ENCODE results near the gene PKIG. TPM values are rescaled to one million over a fixed set of nuclear protein-coding genes. Genes with fewer than 3 reads are reported as not detected.

Gene PKIG
- total and polyA plus RNA-seq, 2 experiments from 2014 or later, result 29.7 to 33.2 TPM

DNA sequence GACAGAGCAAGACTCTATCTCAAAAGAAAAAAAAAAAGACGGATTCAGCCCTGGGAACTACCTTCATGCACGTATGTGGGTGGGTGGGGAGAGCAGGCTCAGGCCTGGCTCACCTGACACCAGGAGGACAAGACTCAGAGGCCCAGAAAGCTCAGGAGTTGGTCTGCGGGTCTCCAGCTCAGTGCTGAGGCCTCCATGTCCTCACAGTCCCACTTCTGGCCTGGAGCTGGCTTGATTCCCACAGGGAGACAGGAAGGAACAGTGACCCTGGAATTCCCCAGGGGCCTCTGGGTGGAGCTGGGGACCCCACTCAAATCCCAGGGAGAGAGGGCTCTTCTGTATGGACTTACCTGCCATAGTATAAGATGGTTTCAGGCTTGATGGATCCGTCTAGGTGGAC is 53.5 kb downstream of the PKIG start:
- no peaks in the 10 kb centered on the region for H3K4me1 ChIP-seq (ENCODE audit: insufficient read depth)
- TF ChIP-seq ZNF114 (CRISPR knock-in tag; IDR thresholded peaks at IDR 0.05), result no peak
- TF ChIP-seq EZH2 (IDR thresholded peaks at IDR 0.05; ENCODE audit: low read depth, unreplicated experiment), result no peak
- no peak for TF ChIP-seq CREB1 (CRISPR knock-in tag; IDR thresholded peaks at IDR 0.05; ENCODE audit: low read depth)
- TF ChIP-seq, protein P1, sequence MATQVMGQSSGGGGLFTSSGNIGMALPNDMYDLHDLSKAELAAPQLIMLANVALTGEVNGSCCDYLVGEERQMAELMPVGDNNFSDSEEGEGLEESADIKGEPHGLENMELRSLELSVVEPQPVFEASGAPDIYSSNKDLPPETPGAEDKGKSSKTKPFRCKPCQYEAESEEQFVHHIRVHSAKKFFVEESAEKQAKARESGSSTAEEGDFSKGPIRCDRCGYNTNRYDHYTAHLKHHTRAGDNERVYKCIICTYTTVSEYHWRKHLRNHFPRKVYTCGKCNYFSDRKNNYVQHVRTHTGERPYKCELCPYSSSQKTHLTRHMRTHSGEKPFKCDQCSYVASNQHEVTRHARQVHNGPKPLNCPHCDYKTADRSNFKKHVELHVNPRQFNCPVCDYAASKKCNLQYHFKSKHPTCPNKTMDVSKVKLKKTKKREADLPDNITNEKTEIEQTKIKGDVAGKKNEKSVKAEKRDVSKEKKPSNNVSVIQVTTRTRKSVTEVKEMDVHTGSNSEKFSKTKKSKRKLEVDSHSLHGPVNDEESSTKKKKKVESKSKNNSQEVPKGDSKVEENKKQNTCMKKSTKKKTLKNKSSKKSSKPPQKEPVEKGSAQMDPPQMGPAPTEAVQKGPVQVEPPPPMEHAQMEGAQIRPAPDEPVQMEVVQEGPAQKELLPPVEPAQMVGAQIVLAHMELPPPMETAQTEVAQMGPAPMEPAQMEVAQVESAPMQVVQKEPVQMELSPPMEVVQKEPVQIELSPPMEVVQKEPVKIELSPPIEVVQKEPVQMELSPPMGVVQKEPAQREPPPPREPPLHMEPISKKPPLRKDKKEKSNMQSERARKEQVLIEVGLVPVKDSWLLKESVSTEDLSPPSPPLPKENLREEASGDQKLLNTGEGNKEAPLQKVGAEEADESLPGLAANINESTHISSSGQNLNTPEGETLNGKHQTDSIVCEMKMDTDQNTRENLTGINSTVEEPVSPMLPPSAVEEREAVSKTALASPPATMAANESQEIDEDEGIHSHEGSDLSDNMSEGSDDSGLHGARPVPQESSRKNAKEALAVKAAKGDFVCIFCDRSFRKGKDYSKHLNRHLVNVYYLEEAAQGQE (IDR thresholded peaks at IDR 0.05; ENCODE audit: unreplicated experiment), result no peak
- no peak for TF ChIP-seq STAT1 (IDR thresholded peaks at IDR 0.05; ENCODE audit: unreplicated experiment)
- no peak for TF ChIP-seq JUNB (IDR thresholded peaks at IDR 0.05; ENCODE audit: unreplicated experiment)
- H3K27me3 ChIP-seq (ENCODE audit: insufficient read depth), result no peaks in the 10 kb centered on the region
- H3K27me3 Mint-ChIP-seq (ENCODE audit: insufficient read depth, low read depth, poor library complexity), result peaks cover 11% of the 10 kb centered on the region
- H2AFZ ChIP-seq, result no peak overlapping the region
- H3K27ac Mint-ChIP-seq, result no peak overlapping the region
- no peaks in the 10 kb centered on the region for H3F3A ChIP-seq (replicated peaks; ENCODE audit: low read depth)
- no peak overlapping the region for H3K4me3 Mint-ChIP-seq
- ATAC-seq (no peak), DNase-seq (ENCODE audit: low spot score) (no peak)
- no peak overlapping the region for H3K4me3 ChIP-seq
- H4K20me1 ChIP-seq (replicated peaks; ENCODE audit: insufficient read depth), result no peaks in the 10 kb centered on the region
- H3K4me1 Mint-ChIP-seq, result peaks cover 9% of the 10 kb centered on the region; the same call in 2 of the 3 replicates
- H3K9me3 Mint-ChIP-seq, result peaks cover 13% of the 10 kb centered on the region
- H3K4me2 ChIP-seq, result no peak overlapping the region
- H3K36me3 Mint-ChIP-seq (ENCODE audit: low read depth), result peaks cover 22% of the 10 kb centered on the region
- H3K36me3 ChIP-seq (ENCODE audit: insufficient read depth), result no peaks in the 10 kb centered on the region
- no peaks in the 10 kb centered on the region for H3K9me2 ChIP-seq (ENCODE audit: insufficient read depth)
- H3K79me2 ChIP-seq (replicated peaks; ENCODE audit: insufficient read depth), result no peaks in the 10 kb centered on the region
- no peak overlapping the region for H3K27ac ChIP-seq (ENCODE audit: low read depth)

DNA sequence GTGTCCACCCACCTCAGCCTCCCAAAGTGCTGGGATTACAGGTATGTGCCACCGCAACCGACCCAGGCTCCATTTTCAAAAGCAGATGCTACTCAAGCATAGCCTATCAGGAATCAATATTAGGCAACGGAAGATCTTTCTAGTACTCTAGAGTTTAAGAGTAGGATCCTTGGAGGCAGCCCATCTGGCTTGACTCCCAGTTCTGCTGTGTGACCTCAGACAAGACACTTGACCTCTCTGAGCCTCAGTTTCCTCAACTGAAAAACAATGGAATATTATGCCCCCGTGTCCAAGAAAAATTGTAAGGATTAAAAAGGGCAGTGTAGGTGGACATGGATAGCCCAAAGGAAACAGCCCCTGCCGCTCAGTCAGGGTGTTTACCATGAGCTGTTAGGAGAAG is 54.7 kb downstream of the PKIG start:
- Mint-ChIP-seq H3K36me3 (ENCODE audit: low read depth) (peaks cover 27% of the 10 kb centered on the region), H3K27me3 (ENCODE audit: insufficient read depth, low read depth, poor library complexity) (peaks cover 13% of the 10 kb centered on the region), H3K4me3 (no peak overlapping the region), H3K4me1 (peaks cover 14% of the 10 kb centered on the region), H3K27ac (no peak overlapping the region), H3K9me3 (peaks cover 13% of the 10 kb centered on the region)
- H3F3A ChIP-seq (replicated peaks; ENCODE audit: low read depth), result no peaks in the 10 kb centered on the region
- H3K79me2 ChIP-seq (replicated peaks; ENCODE audit: insufficient read depth), result no peaks in the 10 kb centered on the region
- H3K27me3 ChIP-seq (ENCODE audit: insufficient read depth), result no peaks in the 10 kb centered on the region
- H3K9me2 ChIP-seq (ENCODE audit: insufficient read depth), result no peaks in the 10 kb centered on the region
- peaks cover 3% of the 10 kb centered on the region for H3K4me1 ChIP-seq (ENCODE audit: insufficient read depth)
- DNase-seq (ENCODE audit: low spot score) (no peak), ATAC-seq (no peak)
- no peak overlapping the region for H3K27ac ChIP-seq (ENCODE audit: low read depth)
- TF ChIP-seq EZH2phosphoT487 (IDR thresholded peaks at IDR 0.05; ENCODE audit: unreplicated experiment), result no peak
- TF ChIP-seq POLR2AphosphoS5 (IDR thresholded peaks at IDR 0.05; ENCODE audit: low read depth), result no peak
- no peak for TF ChIP-seq ZNF114 (CRISPR knock-in tag; IDR thresholded peaks at IDR 0.05)
- TF ChIP-seq JUNB (IDR thresholded peaks at IDR 0.05; ENCODE audit: unreplicated experiment), result no peak
- TF ChIP-seq, protein P2, sequence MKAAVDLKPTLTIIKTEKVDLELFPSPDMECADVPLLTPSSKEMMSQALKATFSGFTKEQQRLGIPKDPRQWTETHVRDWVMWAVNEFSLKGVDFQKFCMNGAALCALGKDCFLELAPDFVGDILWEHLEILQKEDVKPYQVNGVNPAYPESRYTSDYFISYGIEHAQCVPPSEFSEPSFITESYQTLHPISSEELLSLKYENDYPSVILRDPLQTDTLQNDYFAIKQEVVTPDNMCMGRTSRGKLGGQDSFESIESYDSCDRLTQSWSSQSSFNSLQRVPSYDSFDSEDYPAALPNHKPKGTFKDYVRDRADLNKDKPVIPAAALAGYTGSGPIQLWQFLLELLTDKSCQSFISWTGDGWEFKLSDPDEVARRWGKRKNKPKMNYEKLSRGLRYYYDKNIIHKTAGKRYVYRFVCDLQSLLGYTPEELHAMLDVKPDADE (IDR thresholded peaks at IDR 0.05), result no peak
- H4K20me1 ChIP-seq (replicated peaks; ENCODE audit: insufficient read depth), result no peaks in the 10 kb centered on the region
- H2AFZ ChIP-seq, result no peak overlapping the region
- no peak overlapping the region for H3K4me3 ChIP-seq
- no peak overlapping the region for H3K4me2 ChIP-seq
- no peaks in the 10 kb centered on the region for H3K36me3 ChIP-seq (ENCODE audit: insufficient read depth)

All from GM23338 (cell line).